Measurements from ENCODE around the gene SAPCD2. TPM values are rescaled to one million over a fixed set of nuclear protein-coding genes. Genes with fewer than 3 reads are reported as not detected.

Gene SAPCD2
- total and polyA plus RNA-seq, 2 experiments from 2014 or later, result 13.4 to 60.3 TPM

GRCh38 chr9:137103206-137103999 lies 33.0 kb upstream of the SAPCD2 start:
- Mint-ChIP-seq H3K4me3 (no peak overlapping the region), H3K27me3 (ENCODE audit: insufficient read depth, low read depth, poor library complexity) (peaks cover 2% of the 10 kb centered on the region), H3K36me3 (ENCODE audit: low read depth) (peaks cover 16% of the 10 kb centered on the region), H3K27ac (no peak overlapping the region), H3K4me1 (no peaks in the 10 kb centered on the region; the same call in 2 of the 3 replicates), H3K9me3 (peaks cover 2% of the 10 kb centered on the region; the same call in 1 of the 3 replicates)
- H3K27me3 ChIP-seq (ENCODE audit: insufficient read depth), result no peaks in the 10 kb centered on the region
- no peak overlapping the region for H2AFZ ChIP-seq
- no peaks in the 10 kb centered on the region for H3K79me2 ChIP-seq (replicated peaks; ENCODE audit: insufficient read depth)
- H3K27ac ChIP-seq (ENCODE audit: low read depth), result no peak overlapping the region
- no peaks in the 10 kb centered on the region for H3K9me2 ChIP-seq (ENCODE audit: insufficient read depth)
- no peaks in the 10 kb centered on the region; the same call in 1 of the 2 replicates for H4K20me1 ChIP-seq (replicated peaks; ENCODE audit: insufficient read depth)
- no peak overlapping the region for H3K4me2 ChIP-seq
- peaks cover 11% of the 10 kb centered on the region; the same call in 1 of the 2 replicates for H3F3A ChIP-seq (replicated peaks; ENCODE audit: low read depth)
- peaks cover 8% of the 10 kb centered on the region for H3K36me3 ChIP-seq (ENCODE audit: insufficient read depth)
- no peak for DNase-seq (ENCODE audit: low spot score)
- no peak overlapping the region for H3K4me3 ChIP-seq
- no peaks in the 10 kb centered on the region for H3K4me1 ChIP-seq (ENCODE audit: insufficient read depth)
- no peak for ATAC-seq
- TF ChIP-seq NANOG (IDR thresholded peaks at IDR 0.05; ENCODE audit: borderline replicate concordance) (no peak), ZNF462 (CRISPR knock-in tag; IDR thresholded peaks at IDR 0.05) (no peak), JUNB (IDR thresholded peaks at IDR 0.05; ENCODE audit: unreplicated experiment) (no peak), POLR2AphosphoS5 (IDR thresholded peaks at IDR 0.05; ENCODE audit: low read depth) (no peak), ZNF114 (CRISPR knock-in tag; IDR thresholded peaks at IDR 0.05) (no peak), CREB1 (CRISPR knock-in tag; IDR thresholded peaks at IDR 0.05; ENCODE audit: low read depth) (no peak), EZH2phosphoT487 (IDR thresholded peaks at IDR 0.05; ENCODE audit: unreplicated experiment) (no peak), ETS1 (IDR thresholded peaks at IDR 0.05) (no peak), STAT1 (IDR thresholded peaks at IDR 0.05; ENCODE audit: unreplicated experiment) (no peak), EZH2 (IDR thresholded peaks at IDR 0.05; ENCODE audit: low read depth, unreplicated experiment) (no peak), REST (IDR thresholded peaks at IDR 0.05; ENCODE audit: unreplicated experiment) (no peak)
